Tongue (tissue), 2 donors: ENCODE data around the gene SLC25A53. TPM values are rescaled to one million over a fixed set of nuclear protein-coding genes. Genes with fewer than 3 reads are reported as not detected.

ENCODE experiments used
- DNase-seq: peaks from one replicate; pipeline ENCODE4 v3.0.0-alpha.2; 2015
- total RNA-seq: library from RNA; depleted of rRNA; stranded (reverse); fragments of >200 nt; gene quantifications from one replicate; pipeline ENCODE4 v1.2.3, GENCODE V29; 2014

SLC25A53 gene, protein sequence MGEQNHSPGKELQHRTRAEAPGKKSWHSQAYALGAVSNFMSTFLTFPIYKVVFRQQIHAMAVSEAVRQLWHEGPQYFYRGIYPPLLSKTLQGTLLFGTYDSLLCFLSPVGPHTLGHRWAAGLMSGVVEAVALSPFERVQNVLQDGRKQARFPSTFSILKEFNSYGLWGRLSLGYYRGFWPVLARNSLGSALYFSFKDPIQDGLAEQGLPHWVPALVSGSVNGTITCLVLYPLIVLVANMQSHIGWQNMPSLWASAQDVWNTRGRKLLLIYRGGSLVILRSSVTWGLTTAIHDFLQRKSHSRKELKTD
- total RNA-seq = 13.2 TPM

DNA sequence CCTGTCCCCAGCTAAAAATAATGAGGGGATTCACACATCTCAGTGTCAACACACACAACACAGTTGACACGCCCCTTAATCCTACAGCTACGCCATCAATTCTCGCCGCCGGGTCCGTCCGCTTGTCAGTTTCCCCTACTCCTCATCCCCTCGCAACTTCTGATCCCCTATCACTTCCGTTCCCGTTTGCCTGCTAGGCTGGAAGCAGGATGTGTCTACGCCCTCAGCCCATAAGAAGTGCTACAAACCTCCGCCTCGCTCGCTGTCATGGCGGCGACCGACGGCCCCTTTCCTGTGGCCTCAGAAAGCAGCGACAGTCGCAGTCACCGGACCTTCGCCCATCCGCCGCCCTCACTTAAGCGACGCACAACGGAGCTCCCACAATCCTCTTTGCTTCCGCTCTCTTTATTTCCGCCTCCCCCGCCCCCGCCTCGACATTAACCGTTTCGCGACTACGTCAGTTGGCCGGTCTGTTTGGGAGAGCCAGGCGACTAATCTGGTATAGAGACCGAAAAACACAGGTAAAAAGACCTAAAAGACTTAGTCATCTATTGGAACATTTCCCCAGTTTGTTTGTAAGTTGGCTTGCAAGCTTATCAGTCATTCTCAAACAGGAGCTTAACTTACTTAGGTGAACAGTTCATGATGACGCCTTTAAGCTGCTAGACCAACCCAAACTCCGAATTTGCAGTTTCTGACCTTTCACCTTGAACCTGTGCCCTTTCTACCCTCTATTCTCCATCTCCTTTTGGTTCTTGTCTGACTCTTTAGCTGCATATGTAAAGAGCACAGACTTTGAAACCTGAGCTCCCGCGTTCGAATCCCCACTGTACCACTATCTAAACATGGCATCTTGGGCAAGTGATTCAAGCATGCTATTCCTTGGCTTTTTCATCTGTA, at the start of gene SLC25A53:
Gene SLC25A53, minus strand, starts transcription at position 380 of the 900 bp plus-strand sequence. CDS start 51,752 bp downstream, outside the sequence.
- DNase-seq = peak; percentile 92

DNA sequence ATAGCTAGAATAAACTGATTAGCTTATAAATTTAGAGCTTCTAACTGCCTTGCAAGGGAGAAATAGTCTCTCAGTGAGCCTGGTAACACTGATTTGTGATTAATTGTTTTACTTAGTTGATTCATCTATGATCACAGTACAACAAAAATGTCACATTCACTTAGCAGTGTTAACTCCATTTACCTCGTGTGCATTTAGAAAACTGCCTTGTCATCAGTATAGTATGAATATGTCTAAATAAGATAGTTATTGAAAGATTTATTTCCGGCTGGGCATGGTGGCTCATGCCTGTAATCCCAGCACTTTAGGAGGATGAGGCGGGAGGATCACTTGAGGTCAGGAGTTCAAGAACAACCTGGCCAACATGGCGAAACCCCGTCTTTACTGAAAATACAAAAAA, 48.7 kb upstream of the SLC25A53 start:
- no peak for DNase-seq

GRCh38 chrX:104195489-104196084, 38.8 kb upstream of the SLC25A53 start:
- peak; percentile 41 for DNase-seq

GRCh38 chrX:104195013-104195412, 38.2 kb upstream of the SLC25A53 start:
- no peak for DNase-seq

- no peak for DNase-seq
These were observed 36.7 kb upstream of the SLC25A53 start for GRCh38 chrX:104193485-104193884.

DNA sequence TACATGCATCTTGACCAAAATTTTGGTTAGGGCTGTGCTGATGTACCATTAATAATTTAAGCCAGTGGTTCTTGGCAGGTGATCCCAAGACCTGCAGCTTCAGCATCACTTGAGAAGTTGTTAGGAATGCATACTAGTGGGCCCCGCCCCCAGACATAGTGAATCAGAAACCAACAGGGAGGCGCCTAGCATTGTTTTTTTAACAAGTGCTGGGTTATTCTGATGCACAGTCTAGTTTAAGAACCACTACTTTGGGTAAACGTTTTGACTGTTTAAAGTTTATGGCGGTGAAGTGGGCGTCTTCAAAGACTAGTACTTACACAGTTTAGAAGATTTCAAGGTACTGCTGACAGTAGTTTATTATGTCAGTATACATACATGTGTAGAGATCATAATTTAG, 33.0 kb upstream of the SLC25A53 start:
- DNase-seq = no peak

DNA sequence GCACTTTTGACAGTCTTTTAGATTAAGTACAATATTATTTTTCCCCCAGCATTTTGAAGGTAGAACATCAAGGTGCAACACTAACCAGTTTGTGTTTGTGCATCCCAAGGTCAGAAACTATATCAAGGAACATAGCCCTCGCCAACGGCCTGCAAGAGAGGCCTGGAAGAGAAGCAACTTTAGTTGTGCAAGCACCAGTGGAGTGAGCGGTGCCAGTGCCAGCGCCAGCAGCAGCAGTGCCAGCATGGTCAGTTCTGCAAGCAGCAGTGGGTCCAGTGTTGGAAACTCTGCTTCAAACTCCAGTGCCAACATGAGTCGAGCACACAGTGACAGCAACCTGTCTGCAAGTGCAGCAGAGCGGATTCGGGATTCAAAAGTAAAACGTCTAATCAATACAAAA, 31.1 kb upstream of the SLC25A53 start:
- DNase-seq = no peak

DNA sequence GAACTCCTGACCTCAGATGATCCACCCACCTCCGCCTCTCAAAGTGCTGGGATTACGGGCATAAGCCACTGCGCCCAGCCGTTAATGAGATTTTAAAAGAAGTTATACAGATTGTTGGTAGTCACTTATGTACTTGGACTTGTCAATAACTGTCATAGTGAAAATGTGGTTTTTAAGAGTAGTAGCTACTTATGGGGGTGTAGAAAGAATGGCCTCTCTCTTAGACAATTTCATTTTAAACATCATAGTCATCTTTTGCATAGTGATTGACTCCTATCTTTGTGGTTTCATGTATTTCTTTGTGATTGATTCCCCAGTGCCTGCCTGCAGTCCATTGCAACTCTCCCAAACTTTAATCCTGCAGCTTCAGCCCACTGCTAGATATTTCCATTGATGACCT, 26.9 kb upstream of the SLC25A53 start:
- DNase-seq = no peak

GRCh38 chrX:104173841-104174240, 17.0 kb upstream of the SLC25A53 start:
- DNase-seq = no peak

GRCh38 chrX:104172788-104173187, 16.0 kb upstream of the SLC25A53 start:
- DNase-seq = no peak

GRCh38 chrX:104172121-104172520, 15.3 kb upstream of the SLC25A53 start:
- no peak for DNase-seq

DNA sequence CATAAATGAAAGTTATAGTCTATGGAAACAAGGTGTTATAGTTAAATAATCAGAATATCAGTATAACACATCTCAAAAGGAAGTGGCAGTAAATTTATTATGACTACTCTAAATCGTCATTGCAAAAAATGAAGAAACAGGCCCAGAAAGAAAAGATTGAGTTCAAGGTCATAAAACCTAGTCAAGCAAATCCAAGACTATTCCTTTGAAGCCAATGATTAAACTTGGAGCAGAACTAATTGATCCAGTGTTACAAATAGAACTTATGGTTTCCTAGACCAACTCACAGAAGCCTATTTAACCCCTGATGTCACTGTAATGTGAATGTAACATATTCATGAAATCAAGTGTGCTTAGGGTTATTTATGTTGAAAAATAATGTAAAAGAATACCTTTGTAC, 11.3 kb upstream of the SLC25A53 start:
- DNase-seq = no peak

DNA sequence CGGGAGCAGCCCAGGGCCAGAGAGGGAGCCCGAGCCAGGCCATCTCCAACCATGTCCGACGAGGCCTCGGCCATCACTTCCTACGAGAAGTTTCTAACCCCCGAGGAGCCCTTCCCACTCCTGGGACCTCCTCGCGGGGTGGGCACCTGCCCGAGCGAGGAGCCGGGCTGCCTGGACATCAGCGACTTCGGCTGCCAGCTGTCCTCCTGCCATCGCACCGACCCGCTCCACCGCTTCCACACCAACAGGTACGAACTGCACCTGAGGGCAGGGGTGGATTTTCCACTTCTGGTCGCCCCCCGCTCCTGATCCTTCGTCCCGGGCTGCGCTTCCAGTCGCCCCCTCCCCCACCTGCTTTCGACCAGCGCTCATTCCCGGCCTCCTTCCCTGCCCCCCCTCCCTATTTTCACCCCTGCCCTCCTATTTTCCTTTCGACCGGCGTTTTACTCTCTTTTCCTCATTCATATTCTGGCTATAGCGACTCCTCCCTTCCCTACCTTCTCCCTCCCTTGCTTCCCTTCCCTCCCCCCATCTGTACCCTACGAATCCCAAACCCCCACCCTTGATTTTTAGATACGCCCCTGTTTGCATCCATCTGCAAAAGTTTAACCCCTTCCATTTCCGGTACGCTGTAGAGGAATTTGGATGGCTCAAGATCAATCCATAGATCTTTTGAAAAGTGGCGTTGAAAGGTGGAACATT, 10.1 kb upstream of the SLC25A53 start:
- peak; percentile 2 for DNase-seq

GRCh38 chrX:104165894-104166734, 9.3 kb upstream of the SLC25A53 start, which contains the start of gene FAM199X:
TSS of gene FAM199X (plus strand) at chrX:104166453. CDS start at chrX:104166786, 333 bp downstream.
- peak; percentile 87 for DNase-seq

DNA sequence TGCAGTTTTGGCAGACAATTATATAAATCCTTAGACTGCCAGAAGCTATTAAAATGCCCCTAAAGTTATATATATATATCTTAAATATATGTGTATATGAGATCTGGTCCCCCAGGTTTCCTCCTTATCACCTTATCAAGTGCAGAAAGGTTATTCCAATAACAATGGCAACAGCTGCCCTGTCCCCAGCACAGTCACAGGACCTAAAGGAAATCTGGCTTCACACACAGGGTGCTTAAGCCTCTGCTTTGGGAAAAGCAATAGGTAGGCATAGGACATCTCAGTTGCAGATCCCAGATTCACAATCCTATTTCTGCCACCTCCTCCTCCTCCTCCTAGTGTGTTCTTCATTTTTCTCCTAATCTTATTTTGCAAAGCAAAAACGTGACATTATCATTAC, 5.8 kb downstream of the SLC25A53 start:
- no peak for DNase-seq

DNA sequence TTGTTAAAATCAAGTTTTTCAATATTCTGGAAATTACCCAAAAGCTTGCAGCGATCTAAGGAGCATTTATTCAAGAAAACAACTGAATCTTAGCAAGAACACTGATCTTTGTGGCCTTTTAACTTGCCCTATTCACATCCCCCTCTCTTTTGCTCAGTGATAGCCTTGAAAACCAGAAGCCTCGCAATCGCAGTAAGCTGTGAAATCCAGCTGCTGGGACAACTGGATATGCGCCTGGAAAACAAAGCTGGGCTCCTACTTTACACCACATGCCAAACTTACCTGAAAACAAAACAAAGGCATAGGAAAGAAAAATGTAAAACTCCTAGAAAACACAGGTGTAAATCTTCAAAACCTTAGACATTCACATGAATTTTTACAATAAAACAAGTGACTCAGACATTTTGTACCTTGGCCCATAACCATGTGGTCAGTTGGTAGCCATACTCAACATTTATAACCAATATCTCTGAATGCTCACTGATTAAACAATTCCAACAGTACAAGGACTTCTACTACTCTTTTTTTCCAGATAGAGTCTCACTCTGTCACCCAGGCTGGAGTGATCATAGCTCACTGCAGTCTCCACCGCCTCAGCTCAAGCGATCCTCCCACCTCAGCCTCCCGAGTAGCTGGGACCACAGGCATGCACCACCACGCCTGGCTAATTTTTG, 15.6 kb downstream of the SLC25A53 start:
- no peak for DNase-seq

DNA sequence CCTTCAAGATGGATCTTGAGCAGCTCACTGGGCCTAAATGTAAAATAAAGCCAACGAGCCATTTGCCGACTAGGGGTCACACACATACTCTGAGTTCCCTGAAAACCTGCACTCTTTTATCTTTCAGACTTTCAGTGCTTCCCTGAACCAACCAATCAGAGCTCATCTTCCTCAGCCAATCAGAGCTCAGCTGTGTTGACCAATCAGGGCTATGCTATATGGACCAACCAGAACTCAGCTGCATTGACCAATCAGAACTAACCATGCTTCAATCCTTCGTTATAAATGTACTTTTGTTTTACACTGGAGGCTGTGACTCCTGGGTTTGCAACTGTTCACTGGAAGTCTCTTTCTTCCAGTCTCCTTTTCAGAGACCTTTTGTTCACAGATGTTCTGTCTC, 19.3 kb downstream of the SLC25A53 start:
- DNase-seq = no peak

GRCh38 chrX:104136241-104137019, 20.4 kb downstream of the SLC25A53 start:
- peak; percentile 91 for DNase-seq

DNA sequence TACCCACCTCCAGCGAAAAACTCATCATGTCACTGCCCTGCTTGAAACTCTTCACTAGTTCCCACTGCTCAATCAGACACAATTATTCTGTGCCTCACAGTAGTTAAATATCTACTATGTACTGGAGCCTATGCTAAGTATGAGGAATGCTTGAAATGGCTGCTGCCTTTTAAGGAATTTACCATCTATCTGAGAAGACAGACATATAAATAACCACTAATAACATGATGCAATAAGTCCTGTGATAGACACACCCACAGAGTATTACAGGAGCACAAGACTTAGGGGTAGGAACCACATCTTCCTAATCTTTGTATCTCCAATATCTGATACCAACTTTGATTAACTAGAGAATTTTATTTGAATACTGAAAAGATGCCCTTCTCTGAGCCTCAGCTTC, 21.1 kb downstream of the SLC25A53 start:
- no peak for DNase-seq
